IMR-90 (cell line): ENCODE data around the gene TPCN1. TPM values are rescaled to one million over a fixed set of nuclear protein-coding genes. Genes with fewer than 3 reads are reported as not detected.

Experiments used
- ATAC-seq: fragments of 200-7000 bp; cut with Tn5 transposase; 2 replicates; pipeline ENCODE4 v1.9.1; 2020; ENCODE audit warnings: low read depth, mild to moderate bottlenecking, moderate library complexity
- BruUV-seq: library from RNA; stranded (reverse); fragments of 400-500 nt; replicated peaks from 2 replicates; lab custom pipeline; 2021; lab: Mats Ljungman, UMichigan
- CTCF ChIA-PET: fragments of 300-600 bp; formaldehyde crosslinking; extraction: SDS; loops from one replicate; lab custom pipeline; 2021; ENCODE audit warnings: antibody characterized with exemption; lab: Yijun Ruan, JAX
- POLR2A ChIA-PET: fragments of 300-600 bp; sonication (Branson Sonifier 250); formaldehyde crosslinking; loops from one replicate; lab custom pipeline; 2022; ENCODE audit warnings: antibody characterized with exemption; ENCODE audit not compliant: unreplicated experiment; lab: Charles Lee
- DNase-seq: peaks from one replicate; pipeline ENCODE4 v3.0.0; 2013
- H2AFZ ChIP-seq: replicated peaks from 2 replicates; pipeline ENCODE3; 2013; ENCODE audit warnings: low read length, mild to moderate bottlenecking; ENCODE audit not compliant: poor library complexity
- H2AK5ac ChIP-seq: 2 replicates; pipeline ENCODE4 v1.6.1; 2013; ENCODE audit warnings: low read depth, low read length, inconsistent platforms
- H2AK9ac ChIP-seq: replicated peaks from 2 replicates; pipeline ENCODE3; 2013; ENCODE audit warnings: mild to moderate bottlenecking, low read depth, low read length, moderate library complexity; ENCODE audit not compliant: poor library complexity
- H2BK120ac ChIP-seq: 2 replicates; pipeline ENCODE4 v1.6.1; 2013; ENCODE audit warnings: low read depth, low read length, inconsistent platforms
- H2BK15ac ChIP-seq: 3 replicates; pipeline ENCODE4 v1.6.1; 2013; ENCODE audit warnings: low read depth, low read length, inconsistent platforms
- H2BK20ac ChIP-seq: 2 replicates; pipeline ENCODE4 v1.6.1; 2013; ENCODE audit warnings: low read depth, mild to moderate bottlenecking, inconsistent platforms, low read length, moderate library complexity
- H2BK5ac ChIP-seq: 2 replicates; pipeline ENCODE4 v1.6.1; 2013; ENCODE audit warnings: mild to moderate bottlenecking, low read depth, low read length, inconsistent platforms; ENCODE audit not compliant: poor library complexity, severe bottlenecking
- H3K14ac ChIP-seq: replicated peaks from 2 replicates; pipeline ENCODE4 v1.6.1; 2013; ENCODE audit warnings: low read depth, low read length, inconsistent platforms
- H3K18ac ChIP-seq: 2 replicates; pipeline ENCODE4 v1.6.1; 2013; ENCODE audit warnings: low read depth, low read length, control low read depth
- H3K23ac ChIP-seq: 2 replicates; pipeline ENCODE4 v1.6.1; 2013; ENCODE audit warnings: low read depth, low read length, inconsistent platforms
- H3K27ac ChIP-seq: 2 replicates; pipeline ENCODE4 v1.5.1; 2013; ENCODE audit warnings: mild to moderate bottlenecking, control low read depth, low read length; ENCODE audit not compliant: insufficient read depth
- H3K27me3 ChIP-seq: 2 replicates; pipeline ENCODE4 v1.6.1; 2013; ENCODE audit warnings: low read length; ENCODE audit not compliant: control insufficient read depth, insufficient read depth
- H3K36me3 ChIP-seq: 2 replicates; pipeline ENCODE4 v1.6.1; 2013; ENCODE audit warnings: low read length, mixed read lengths; ENCODE audit not compliant: control insufficient read depth, insufficient read depth
- H3K4ac ChIP-seq: 2 replicates; pipeline ENCODE4 v1.6.1; 2013; ENCODE audit warnings: low read depth, low read length, inconsistent platforms
- H3K4me1 ChIP-seq: 2 replicates; pipeline ENCODE4 v1.6.1; 2013; ENCODE audit warnings: low read length, mixed read lengths; ENCODE audit not compliant: control insufficient read depth, insufficient read depth
- H3K4me2 ChIP-seq: 2 replicates; pipeline ENCODE4 v1.6.1; 2013; ENCODE audit warnings: low read depth, mild to moderate bottlenecking, control low read depth, low read length, moderate library complexity
- H3K4me3 ChIP-seq: 2 replicates; pipeline ENCODE4 v1.5.1; 2013; ENCODE audit warnings: low read depth, mild to moderate bottlenecking, control low read depth, low read length, moderate library complexity; ENCODE audit not compliant: insufficient read depth
- H3K56ac ChIP-seq: 2 replicates; pipeline ENCODE4 v1.6.1; 2013; ENCODE audit warnings: low read length, inconsistent platforms; ENCODE audit not compliant: insufficient read depth; ENCODE audit errors: extremely low read depth
- H3K79me1 ChIP-seq, 2 experiments: 2 replicates each; pipeline ENCODE4 v1.6.1; 2013; ENCODE audit warnings: low read length in 2 of 2, inconsistent platforms in 1 of 2, low read depth in 1 of 2
- H3K9ac ChIP-seq: 2 replicates; pipeline ENCODE4 v1.6.1; 2013; ENCODE audit warnings: low read depth, low read length, control low read depth
- H3K9me1 ChIP-seq: 2 replicates; pipeline ENCODE4 v1.6.1; 2013; ENCODE audit warnings: low read length, inconsistent platforms; ENCODE audit not compliant: insufficient read depth
- H3K9me3 ChIP-seq: 2 replicates; pipeline ENCODE4 v1.6.1; 2013; ENCODE audit warnings: low read length; ENCODE audit not compliant: control insufficient read depth, insufficient read depth
- H4K20me1 ChIP-seq: 2 replicates; pipeline ENCODE4 v1.6.1; 2013; ENCODE audit warnings: low read length, inconsistent platforms; ENCODE audit not compliant: insufficient read depth
- H4K5ac ChIP-seq: 2 replicates; pipeline ENCODE4 v1.6.1; 2013; ENCODE audit warnings: mild to moderate bottlenecking, low read depth, low read length, control low read depth
- H4K8ac ChIP-seq, 2 experiments: 2 replicates each; pipeline ENCODE4 v1.6.1; 2013; ENCODE audit warnings: low read depth in 2 of 2, low read length in 2 of 2, control low read depth in 1 of 2, inconsistent platforms in 1 of 2
- H4K91ac ChIP-seq: 2 replicates; pipeline ENCODE4 v1.6.1; 2013; ENCODE audit warnings: low read depth, low read length, inconsistent platforms; ENCODE audit not compliant: insufficient read depth
- BHLHE40 ChIP-seq: fragments of 150-350 bp; IDR thresholded peaks from 2 replicates; pipeline ENCODE4 v1.6.1; 2016; ENCODE audit warnings: mild to moderate bottlenecking, low read depth, low read length
- CTCF ChIP-seq: conservative IDR thresholded peaks from 2 replicates; pipeline ENCODE4 v1.5.1; 2012; ENCODE audit warnings: mild to moderate bottlenecking, low read depth, low read length, improper control_type of control experiment
- ELK1 ChIP-seq: fragments of 150-350 bp; IDR thresholded peaks from 2 replicates; pipeline ENCODE4 v1.6.1; 2016; ENCODE audit warnings: low read depth, mild to moderate bottlenecking, low read length, moderate library complexity, borderline replicate concordance
- FOS ChIP-seq: fragments of 150-350 bp; IDR thresholded peaks from 2 replicates; pipeline ENCODE4 v1.6.1; 2016; ENCODE audit warnings: low read depth, low read length
- SMC3 ChIP-seq: fragments of 150-350 bp; IDR thresholded peaks from 2 replicates; pipeline ENCODE4 v1.6.1; 2016; ENCODE audit warnings: low read depth, mild to moderate bottlenecking, antibody characterized with exemption, low read length, moderate library complexity
- WGBS, 2 experiments: methylation state at CpG; one replicate each; pipeline versions ENCODE4 v1.1.5 to v1.1.7; 2013; ENCODE audit warnings: missing lambda C conversion rate in 2 of 2; ENCODE audit not compliant: insufficient read length in 1 of 2; ENCODE audit errors: extremely low coverage in 2 of 2; 5-methylcytosine and 5-hydroxymethylcytosine counted together
- dilution Hi-C: fragments of 300-500 bp; cut with HindIII; formaldehyde crosslinking; loops from one replicate; pipeline ENCODE4 v1.14.3; 2018; ENCODE audit warnings: low sequenced_read_pairs; ENCODE audit not compliant: unreplicated experiment
- in situ Hi-C: fragments of 300-500 bp; cut with MboI; formaldehyde crosslinking; loops from 3 replicates; pipeline ENCODE4 v1.14.3; 2019; ENCODE audit warnings: low sequenced_read_pairs, inconsistent platforms, mixed read lengths
- intact Hi-C: fragments of 100-400 bp; cut with micrococcal nuclease; formaldehyde crosslinking; loops from 2 replicates; pipeline ENCODE4 v1.10.0; 2022
- polyA plus RNA-seq, 3 experiments: library from polyadenylated mRNA; depleted of rRNA; stranded (reverse); fragments of >200 nt; gene quantifications; 2 replicates each; pipeline ENCODE4 v1.2.3, GENCODE V29; 2012; ENCODE audit warnings: low replicate concordance in 1 of 3
- total RNA-seq: library from RNA; depleted of rRNA; stranded (reverse); fragments of >200 nt; gene quantifications from 2 replicates; pipeline ENCODE4 v1.2.3, GENCODE V29; 2012

The TPCN1 gene
- total and polyA plus RNA-seq, 2 of the 4 experiments (the other 2 are of a cell fraction) = 2.0 to 13.2 TPM

DNA sequence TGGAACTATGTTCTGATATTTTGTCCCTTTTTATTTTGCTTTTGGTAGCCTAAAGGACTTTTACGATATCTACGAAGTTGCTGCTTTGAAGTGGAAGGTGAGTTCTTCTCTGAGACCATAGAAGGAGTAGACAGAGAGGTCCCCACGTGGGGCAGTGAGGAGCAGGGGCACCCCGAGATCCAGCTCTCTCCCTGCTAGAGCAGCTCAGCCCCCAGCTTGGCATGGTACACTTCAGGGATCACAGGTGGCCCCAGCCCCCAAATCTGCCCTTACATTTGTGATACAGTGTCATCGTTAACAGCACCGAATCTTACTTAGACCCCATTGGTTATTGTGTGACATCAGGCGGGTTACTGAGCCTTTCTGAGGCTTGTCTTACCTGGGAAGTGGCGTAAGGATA is 56.9 kb downstream of the TPCN1 start:
- peaks cover 8% of the 10 kb centered on the region; the same call in 1 of the 2 replicates for H3K36me3 ChIP-seq
- no peak overlapping the region for H3K23ac ChIP-seq
- ChIA-PET POLR2A (no interaction called here), CTCF (no interaction called here)
- H2BK15ac ChIP-seq = no peak overlapping the region
- H4K91ac ChIP-seq = no peak overlapping the region
- no peak overlapping the region for H2BK5ac ChIP-seq
- in situ Hi-C loops (no loop called here), intact Hi-C loops (no loop called here), dilution Hi-C loops (no loop called here)
- H3K56ac ChIP-seq = no peak overlapping the region
- no peaks in the 10 kb centered on the region for H4K20me1 ChIP-seq
- no peak for ATAC-seq
- H3K4me1 ChIP-seq = no peaks in the 10 kb centered on the region; the same call in 1 of the 2 replicates
- no peak overlapping the region for H3K4me3 ChIP-seq
- H3K4me2 ChIP-seq = no peak overlapping the region
- no peak overlapping the region for H3K14ac ChIP-seq
- no peaks in the 10 kb centered on the region for H3K9me3 ChIP-seq
- no peak overlapping the region for H4K5ac ChIP-seq
- H3K4ac ChIP-seq = no peak overlapping the region
- H2AK9ac ChIP-seq = no peak overlapping the region
- H3K27me3 ChIP-seq = no peaks in the 10 kb centered on the region
- no peak for DNase-seq
- no peak overlapping the region for H2BK20ac ChIP-seq
- no peak for TF ChIP-seq FOS
- TF ChIP-seq ELK1 = no peak
- no peak for TF ChIP-seq BHLHE40
- no peak for TF ChIP-seq CTCF
- no peak for TF ChIP-seq SMC3
- peaks cover 6% of the 10 kb centered on the region; the same call in 1 of the 2 replicates for H3K9me1 ChIP-seq
- WGBS, 2 experiments = 100% methylated on average over 2 of the region's 8 CpGs; no CpG with 5 or more reads in 1 of the 2 experiments
- no peak overlapping the region for H3K18ac ChIP-seq
- H2AK5ac ChIP-seq = no peak overlapping the region
- BruUV-seq = no TSS peak
- H2BK120ac ChIP-seq = no peak overlapping the region
- H3K79me1 ChIP-seq = no peaks in the 10 kb centered on the region
- no peak overlapping the region for H3K9ac ChIP-seq
- no peak overlapping the region for H4K8ac ChIP-seq
- H2AFZ ChIP-seq = no peak overlapping the region
- H3K27ac ChIP-seq = no peak overlapping the region
